K562 (cell line): ENCODE measurements around the gene ERGIC1. TPM values are rescaled to one million over a fixed set of nuclear protein-coding genes. Genes with fewer than 3 reads are reported as not detected.
A peak's percentile ranks its signal among the peaks of the same experiment; 100 is the strongest.

Experiments used
- CAMTA2 ChIP-seq: fragments of 250-450 bp; sonication (Bioruptor Pico); conservative IDR thresholded peaks from 2 replicates; pipeline ENCODE4 v1.5.1; 2022
- CBFA2T3 ChIP-seq: fragments of 450-650 bp; IDR thresholded peaks from 2 replicates; pipeline ENCODE4 v1.6.1; 2017
- CREB1 ChIP-seq, 2 experiments: sonication (generic) in 1 of 2; formaldehyde crosslinking in 1 of 2; IDR thresholded peaks; 2 replicates each; pipeline versions ENCODE4 v1.6.1 to v1.8.0; 2012 to 2022; ENCODE audit warnings: inconsistent platforms in 1 of 2, mild to moderate bottlenecking in 1 of 2, missing genetic modification reagents in 1 of 2, moderate library complexity in 1 of 2
- KDM2B ChIP-seq: fragments of 250-450 bp; sonication (Bioruptor Pico); IDR thresholded peaks from 2 replicates; pipeline ENCODE4 v1.8.0; 2021; ENCODE audit warnings: mild to moderate bottlenecking, moderate library complexity
- LARP7 ChIP-seq: fragments of 450-650 bp; IDR thresholded peaks from 2 replicates; pipeline ENCODE4 v1.6.1; 2016
- RB1 ChIP-seq: fragments of 450-650 bp; IDR thresholded peaks from 2 replicates; pipeline ENCODE4 v1.6.1; 2017; ENCODE audit warnings: low read depth, mild to moderate bottlenecking
- TCF7 ChIP-seq: sonication (generic); IDR thresholded peaks from 2 replicates; pipeline ENCODE4 v1.6.1; 2016; ENCODE audit warnings: antibody characterized with exemption, borderline replicate concordance
- polyA plus RNA-seq, 8 experiments: library from polyadenylated mRNA; depleted of rRNA in 4 of 8; stranded (reverse) in 5 of 8; unstranded in 3 of 8; fragments of >200 nt; fragmentation: Nextera tagmentation in 2 of 8; fragmentation: Illumina TruSeq in 1 of 8; extraction: Ambion mirVana in 2 of 8; extraction: Trizol in 1 of 8; gene quantifications; 2 replicates each; pipeline versions ENCODE4 v1.2.1 to v1.2.3, GENCODE V29; 2011 to 2014; ENCODE audit warnings: inconsistent platforms in 1 of 8, missing spikeins in 1 of 8
- total RNA-seq, 7 experiments: library from RNA; depleted of rRNA in 6 of 7; stranded (reverse); fragments of >200 nt in 6 of 7; fragmentation: Illumina TruSeq in 2 of 7; extraction: Trizol in 2 of 7; gene quantifications; 2 replicates each; pipeline versions ENCODE4 v1.2.1 to v1.2.3, GENCODE V29; 2011 to 2021; ENCODE audit warnings: low replicate concordance in 1 of 7
- TF ChIP-seq, protein P1 (sequence below): fragments of 450-650 bp; IDR thresholded peaks from 2 replicates; pipeline ENCODE4 v1.6.1; 2016; ENCODE audit warnings: mild to moderate bottlenecking, moderate library complexity
- TF ChIP-seq, protein P2 (sequence below): sonication (generic); formaldehyde crosslinking; IDR thresholded peaks from 2 replicates; pipeline ENCODE4 v1.8.1; 2023; ENCODE audit warnings: mild to moderate bottlenecking, missing genetic modification reagents
- TF ChIP-seq, protein P3 (sequence below): IDR thresholded peaks from 2 replicates; pipeline ENCODE4 v1.6.1; 2011; ENCODE audit not compliant: insufficient read length; ENCODE audit errors: extremely low read depth
- TF ChIP-seq, protein P4 (sequence below): fragments of 250-450 bp; sonication (Bioruptor Pico); IDR thresholded peaks from 2 replicates; pipeline ENCODE4 v1.8.0; 2022; ENCODE audit warnings: moderate library complexity, mild to moderate bottlenecking, inconsistent platforms

ERGIC1 gene
- total and polyA plus RNA-seq, 9 of the 15 experiments (the other 6 are each of a cell fraction or from before 2014, with no cell fraction given) = 5.5 to 68.4 (median 36.4) TPM

DNA sequence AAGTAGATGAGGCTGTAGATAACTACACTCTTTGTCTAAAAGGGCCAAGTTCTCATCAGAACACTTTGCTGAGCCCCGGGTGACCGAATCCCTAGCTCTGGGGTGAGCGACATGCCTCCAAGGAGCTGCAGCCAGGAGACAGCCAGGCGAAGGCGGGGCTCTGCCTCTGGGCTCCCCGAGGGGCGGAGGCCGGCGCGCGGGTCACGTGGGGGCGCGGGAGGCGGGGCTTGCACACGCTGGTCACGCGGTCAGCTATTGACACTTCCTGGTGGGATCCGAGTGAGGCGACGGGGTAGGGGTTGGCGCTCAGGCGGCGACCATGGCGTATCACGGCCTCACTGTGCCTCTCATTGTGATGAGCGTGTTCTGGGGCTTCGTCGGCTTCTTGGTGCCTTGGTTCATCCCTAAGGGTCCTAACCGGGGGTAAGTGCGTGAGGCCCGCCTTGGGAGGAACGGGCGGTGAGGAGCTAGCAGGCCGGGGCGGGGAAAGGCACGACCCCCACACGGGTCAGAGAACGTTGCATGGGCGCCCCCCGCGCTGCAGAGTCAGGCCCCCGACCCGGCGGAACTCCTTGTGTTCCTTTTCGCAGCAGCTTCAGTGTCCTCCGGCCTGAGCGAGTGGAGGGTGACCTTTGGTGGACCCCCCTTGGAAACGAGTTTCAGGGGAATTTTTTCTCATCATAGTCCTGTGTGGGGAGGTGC, 149.6 kb downstream of the ERGIC1 start, which contains the start of gene ATP6V0E1 (continued):
- TF ChIP-seq, protein P1, sequence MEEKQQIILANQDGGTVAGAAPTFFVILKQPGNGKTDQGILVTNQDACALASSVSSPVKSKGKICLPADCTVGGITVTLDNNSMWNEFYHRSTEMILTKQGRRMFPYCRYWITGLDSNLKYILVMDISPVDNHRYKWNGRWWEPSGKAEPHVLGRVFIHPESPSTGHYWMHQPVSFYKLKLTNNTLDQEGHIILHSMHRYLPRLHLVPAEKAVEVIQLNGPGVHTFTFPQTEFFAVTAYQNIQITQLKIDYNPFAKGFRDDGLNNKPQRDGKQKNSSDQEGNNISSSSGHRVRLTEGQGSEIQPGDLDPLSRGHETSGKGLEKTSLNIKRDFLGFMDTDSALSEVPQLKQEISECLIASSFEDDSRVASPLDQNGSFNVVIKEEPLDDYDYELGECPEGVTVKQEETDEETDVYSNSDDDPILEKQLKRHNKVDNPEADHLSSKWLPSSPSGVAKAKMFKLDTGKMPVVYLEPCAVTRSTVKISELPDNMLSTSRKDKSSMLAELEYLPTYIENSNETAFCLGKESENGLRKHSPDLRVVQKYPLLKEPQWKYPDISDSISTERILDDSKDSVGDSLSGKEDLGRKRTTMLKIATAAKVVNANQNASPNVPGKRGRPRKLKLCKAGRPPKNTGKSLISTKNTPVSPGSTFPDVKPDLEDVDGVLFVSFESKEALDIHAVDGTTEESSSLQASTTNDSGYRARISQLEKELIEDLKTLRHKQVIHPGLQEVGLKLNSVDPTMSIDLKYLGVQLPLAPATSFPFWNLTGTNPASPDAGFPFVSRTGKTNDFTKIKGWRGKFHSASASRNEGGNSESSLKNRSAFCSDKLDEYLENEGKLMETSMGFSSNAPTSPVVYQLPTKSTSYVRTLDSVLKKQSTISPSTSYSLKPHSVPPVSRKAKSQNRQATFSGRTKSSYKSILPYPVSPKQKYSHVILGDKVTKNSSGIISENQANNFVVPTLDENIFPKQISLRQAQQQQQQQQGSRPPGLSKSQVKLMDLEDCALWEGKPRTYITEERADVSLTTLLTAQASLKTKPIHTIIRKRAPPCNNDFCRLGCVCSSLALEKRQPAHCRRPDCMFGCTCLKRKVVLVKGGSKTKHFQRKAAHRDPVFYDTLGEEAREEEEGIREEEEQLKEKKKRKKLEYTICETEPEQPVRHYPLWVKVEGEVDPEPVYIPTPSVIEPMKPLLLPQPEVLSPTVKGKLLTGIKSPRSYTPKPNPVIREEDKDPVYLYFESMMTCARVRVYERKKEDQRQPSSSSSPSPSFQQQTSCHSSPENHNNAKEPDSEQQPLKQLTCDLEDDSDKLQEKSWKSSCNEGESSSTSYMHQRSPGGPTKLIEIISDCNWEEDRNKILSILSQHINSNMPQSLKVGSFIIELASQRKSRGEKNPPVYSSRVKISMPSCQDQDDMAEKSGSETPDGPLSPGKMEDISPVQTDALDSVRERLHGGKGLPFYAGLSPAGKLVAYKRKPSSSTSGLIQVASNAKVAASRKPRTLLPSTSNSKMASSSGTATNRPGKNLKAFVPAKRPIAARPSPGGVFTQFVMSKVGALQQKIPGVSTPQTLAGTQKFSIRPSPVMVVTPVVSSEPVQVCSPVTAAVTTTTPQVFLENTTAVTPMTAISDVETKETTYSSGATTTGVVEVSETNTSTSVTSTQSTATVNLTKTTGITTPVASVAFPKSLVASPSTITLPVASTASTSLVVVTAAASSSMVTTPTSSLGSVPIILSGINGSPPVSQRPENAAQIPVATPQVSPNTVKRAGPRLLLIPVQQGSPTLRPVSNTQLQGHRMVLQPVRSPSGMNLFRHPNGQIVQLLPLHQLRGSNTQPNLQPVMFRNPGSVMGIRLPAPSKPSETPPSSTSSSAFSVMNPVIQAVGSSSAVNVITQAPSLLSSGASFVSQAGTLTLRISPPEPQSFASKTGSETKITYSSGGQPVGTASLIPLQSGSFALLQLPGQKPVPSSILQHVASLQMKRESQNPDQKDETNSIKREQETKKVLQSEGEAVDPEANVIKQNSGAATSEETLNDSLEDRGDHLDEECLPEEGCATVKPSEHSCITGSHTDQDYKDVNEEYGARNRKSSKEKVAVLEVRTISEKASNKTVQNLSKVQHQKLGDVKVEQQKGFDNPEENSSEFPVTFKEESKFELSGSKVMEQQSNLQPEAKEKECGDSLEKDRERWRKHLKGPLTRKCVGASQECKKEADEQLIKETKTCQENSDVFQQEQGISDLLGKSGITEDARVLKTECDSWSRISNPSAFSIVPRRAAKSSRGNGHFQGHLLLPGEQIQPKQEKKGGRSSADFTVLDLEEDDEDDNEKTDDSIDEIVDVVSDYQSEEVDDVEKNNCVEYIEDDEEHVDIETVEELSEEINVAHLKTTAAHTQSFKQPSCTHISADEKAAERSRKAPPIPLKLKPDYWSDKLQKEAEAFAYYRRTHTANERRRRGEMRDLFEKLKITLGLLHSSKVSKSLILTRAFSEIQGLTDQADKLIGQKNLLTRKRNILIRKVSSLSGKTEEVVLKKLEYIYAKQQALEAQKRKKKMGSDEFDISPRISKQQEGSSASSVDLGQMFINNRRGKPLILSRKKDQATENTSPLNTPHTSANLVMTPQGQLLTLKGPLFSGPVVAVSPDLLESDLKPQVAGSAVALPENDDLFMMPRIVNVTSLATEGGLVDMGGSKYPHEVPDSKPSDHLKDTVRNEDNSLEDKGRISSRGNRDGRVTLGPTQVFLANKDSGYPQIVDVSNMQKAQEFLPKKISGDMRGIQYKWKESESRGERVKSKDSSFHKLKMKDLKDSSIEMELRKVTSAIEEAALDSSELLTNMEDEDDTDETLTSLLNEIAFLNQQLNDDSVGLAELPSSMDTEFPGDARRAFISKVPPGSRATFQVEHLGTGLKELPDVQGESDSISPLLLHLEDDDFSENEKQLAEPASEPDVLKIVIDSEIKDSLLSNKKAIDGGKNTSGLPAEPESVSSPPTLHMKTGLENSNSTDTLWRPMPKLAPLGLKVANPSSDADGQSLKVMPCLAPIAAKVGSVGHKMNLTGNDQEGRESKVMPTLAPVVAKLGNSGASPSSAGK = peak; percentile 28
- peak; percentile 66 for TF ChIP-seq CREB1 (IDR thresholded peaks at IDR 0.05)
- no peak for TF ChIP-seq CREB1 (CRISPR knock-in tag; IDR thresholded peaks at IDR 0.05)
- TF ChIP-seq, protein P2, sequence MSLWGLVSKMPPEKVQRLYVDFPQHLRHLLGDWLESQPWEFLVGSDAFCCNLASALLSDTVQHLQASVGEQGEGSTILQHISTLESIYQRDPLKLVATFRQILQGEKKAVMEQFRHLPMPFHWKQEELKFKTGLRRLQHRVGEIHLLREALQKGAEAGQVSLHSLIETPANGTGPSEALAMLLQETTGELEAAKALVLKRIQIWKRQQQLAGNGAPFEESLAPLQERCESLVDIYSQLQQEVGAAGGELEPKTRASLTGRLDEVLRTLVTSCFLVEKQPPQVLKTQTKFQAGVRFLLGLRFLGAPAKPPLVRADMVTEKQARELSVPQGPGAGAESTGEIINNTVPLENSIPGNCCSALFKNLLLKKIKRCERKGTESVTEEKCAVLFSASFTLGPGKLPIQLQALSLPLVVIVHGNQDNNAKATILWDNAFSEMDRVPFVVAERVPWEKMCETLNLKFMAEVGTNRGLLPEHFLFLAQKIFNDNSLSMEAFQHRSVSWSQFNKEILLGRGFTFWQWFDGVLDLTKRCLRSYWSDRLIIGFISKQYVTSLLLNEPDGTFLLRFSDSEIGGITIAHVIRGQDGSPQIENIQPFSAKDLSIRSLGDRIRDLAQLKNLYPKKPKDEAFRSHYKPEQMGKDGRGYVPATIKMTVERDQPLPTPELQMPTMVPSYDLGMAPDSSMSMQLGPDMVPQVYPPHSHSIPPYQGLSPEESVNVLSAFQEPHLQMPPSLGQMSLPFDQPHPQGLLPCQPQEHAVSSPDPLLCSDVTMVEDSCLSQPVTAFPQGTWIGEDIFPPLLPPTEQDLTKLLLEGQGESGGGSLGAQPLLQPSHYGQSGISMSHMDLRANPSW (CRISPR knock-in tag) = no peak
- TF ChIP-seq TCF7 = 0 out of 2 replicates have a peak, but pooled peaks have one; percentile 22
- TF ChIP-seq KDM2B (CRISPR knock-in tag) = no peak
- TF ChIP-seq, protein P3, sequence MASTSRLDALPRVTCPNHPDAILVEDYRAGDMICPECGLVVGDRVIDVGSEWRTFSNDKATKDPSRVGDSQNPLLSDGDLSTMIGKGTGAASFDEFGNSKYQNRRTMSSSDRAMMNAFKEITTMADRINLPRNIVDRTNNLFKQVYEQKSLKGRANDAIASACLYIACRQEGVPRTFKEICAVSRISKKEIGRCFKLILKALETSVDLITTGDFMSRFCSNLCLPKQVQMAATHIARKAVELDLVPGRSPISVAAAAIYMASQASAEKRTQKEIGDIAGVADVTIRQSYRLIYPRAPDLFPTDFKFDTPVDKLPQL = no peak
- TF ChIP-seq CBFA2T3 = no peak
- 0 out of 2 replicates have a peak, but pooled peaks have one; percentile 21 for TF ChIP-seq RB1
- no peak for TF ChIP-seq CAMTA2
- no peak; the same call in 1 of the 2 replicates for TF ChIP-seq LARP7
- TF ChIP-seq, protein P4, sequence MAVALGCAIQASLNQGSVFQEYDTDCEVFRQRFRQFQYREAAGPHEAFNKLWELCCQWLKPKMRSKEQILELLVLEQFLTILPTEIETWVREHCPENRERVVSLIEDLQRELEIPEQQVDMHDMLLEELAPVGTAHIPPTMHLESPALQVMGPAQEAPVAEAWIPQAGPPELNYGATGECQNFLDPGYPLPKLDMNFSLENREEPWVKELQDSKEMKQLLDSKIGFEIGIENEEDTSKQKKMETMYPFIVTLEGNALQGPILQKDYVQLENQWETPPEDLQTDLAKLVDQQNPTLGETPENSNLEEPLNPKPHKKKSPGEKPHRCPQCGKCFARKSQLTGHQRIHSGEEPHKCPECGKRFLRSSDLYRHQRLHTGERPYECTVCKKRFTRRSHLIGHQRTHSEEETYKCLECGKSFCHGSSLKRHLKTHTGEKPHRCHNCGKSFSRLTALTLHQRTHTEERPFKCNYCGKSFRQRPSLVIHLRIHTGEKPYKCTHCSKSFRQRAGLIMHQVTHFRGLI = no peak
